Measurements from ENCODE around the gene OR8G5.

The OR8G5 gene

DNA sequence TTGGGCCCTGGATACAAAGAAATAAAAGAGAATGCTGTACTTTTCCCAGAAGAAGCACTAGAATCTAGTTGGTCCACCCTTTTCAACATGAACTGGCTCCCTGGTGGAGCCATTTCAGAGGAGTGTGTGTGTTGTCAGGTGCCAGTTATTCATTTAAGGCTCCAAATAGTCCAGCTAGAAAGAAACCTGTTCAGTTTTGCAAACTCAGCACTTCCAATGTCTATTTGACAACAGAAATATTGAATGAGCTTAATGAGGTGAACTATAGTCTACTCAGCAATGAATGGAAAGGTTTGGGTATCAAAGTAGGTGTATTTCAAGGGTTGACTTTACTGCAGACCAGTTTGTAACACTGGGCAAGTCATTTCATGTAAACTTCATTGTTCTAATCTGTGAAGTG lies 55.5 kb downstream of the OR8G5 start:
- H3K4me3 ChIP-seq (ENCODE audit: low read depth, low read length): no peak overlapping the region
- no peak for DNase-seq (ENCODE audit: low read depth)
- TF ChIP-seq CTCF (IDR thresholded peaks at IDR 0.05; ENCODE audit: insufficient read depth, low read depth, low read length, missing control alignments): no peak

- H3K4me3 ChIP-seq (ENCODE audit: low read depth, low read length): no peak overlapping the region
- DNase-seq (ENCODE audit: low read depth): no peak
- TF ChIP-seq CTCF (IDR thresholded peaks at IDR 0.05; ENCODE audit: insufficient read depth, low read depth, low read length, missing control alignments): no peak
Observed at GRCh38 chr11:124313131-124313530, 57.0 kb downstream of the OR8G5 start.

DNA sequence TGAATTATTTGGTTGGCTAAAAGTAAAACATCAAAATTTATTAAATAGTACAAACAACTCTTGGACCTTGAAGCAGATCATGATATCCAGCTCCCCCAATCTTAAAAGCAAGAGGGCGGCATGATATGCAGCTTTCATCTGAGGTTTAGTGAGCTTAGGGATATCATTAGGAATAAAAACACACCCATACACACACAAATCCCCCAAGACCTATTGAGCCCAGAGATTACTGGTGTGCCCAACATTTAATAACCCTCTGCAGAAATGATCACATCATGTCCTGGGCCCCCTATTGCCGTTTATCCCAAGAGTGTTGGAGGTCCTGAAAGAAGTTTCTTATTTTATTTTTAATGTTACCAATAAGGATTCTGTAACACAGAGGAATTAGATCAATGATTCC lies 57.7 kb downstream of the OR8G5 start, which contains the start of gene OR8D1:
Gene OR8D1 (minus strand): TSS at position 101 of the 400 bp plus-strand sequence. CDS start 3,183 bp downstream, outside the sequence.
- no peak for DNase-seq (ENCODE audit: low read depth)
- no peak within 1 kb of the TSS for H3K4me3 ChIP-seq (ENCODE audit: low read depth, low read length)
- TF ChIP-seq CTCF (IDR thresholded peaks at IDR 0.05; ENCODE audit: insufficient read depth, low read depth, low read length, missing control alignments): no peak

DNA sequence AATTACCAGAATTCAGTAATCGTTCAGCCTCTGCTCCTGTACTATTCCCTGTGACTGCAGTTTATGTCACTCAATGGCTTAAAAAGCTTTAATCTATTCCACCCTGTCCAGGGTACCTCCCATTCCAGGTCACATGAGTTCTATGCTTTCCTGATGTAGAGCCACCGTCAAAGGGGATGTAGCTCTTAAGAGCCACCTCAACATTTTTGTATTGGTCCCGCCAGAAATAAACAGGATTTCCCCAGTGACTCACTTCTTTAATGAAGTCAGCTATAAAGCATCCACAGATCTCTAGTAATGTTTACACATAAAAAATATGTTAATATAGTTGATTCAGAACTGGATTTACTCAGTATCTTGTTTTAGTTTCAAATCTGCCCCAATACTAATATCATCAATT lies 58.9 kb downstream of the OR8G5 start:
- DNase-seq (ENCODE audit: low read depth): no peak
- no peak for TF ChIP-seq CTCF (IDR thresholded peaks at IDR 0.05; ENCODE audit: insufficient read depth, low read depth, low read length, missing control alignments)
- H3K4me3 ChIP-seq (ENCODE audit: low read depth, low read length): no peak overlapping the region
